Measurements from ENCODE around the gene LOXL4. TPM values are rescaled to one million over a fixed set of nuclear protein-coding genes. Genes with fewer than 3 reads are reported as not detected.
A peak's percentile ranks its signal among the peaks of the same experiment; 100 is the strongest.

LOXL4 gene
- total RNA-seq, 1 experiment from 2014 or later, result 0.13 TPM

DNA sequence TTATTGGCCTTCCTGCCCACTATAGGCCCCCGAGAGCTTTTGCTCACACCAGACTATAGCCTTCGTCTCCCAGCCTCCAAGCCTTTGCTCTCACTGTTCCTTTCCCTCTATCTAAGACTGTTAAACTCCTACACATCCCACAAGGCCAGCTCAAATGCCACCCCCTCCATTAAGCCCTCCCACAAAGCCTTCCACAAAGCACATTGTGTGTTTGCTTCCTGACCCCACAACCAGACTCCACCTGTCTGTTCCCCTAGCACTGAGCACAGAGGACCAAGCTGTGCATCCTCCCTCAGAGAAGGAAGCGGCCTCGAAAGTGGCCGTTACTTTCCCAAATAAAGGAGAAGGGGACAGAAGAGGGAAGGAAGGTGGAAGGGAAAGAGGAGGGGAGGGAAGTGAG is 1.3 kb downstream of the LOXL4 start:
- Histone ChIP-seq H4K20me1 (ENCODE audit: control insufficient read depth, insufficient read depth, insufficient read length) (no peaks in the 10 kb centered on the region), H4K5ac (ENCODE audit: insufficient read length, low read depth, low read length) (no peak overlapping the region), H2AK5ac (ENCODE audit: insufficient read length, low read length) (no peak overlapping the region), H3K23ac (ENCODE audit: insufficient read length, low read depth, low read length) (no peak overlapping the region), H2AFZ (ENCODE audit: low read length) (no peak overlapping the region), H3K18ac (ENCODE audit: insufficient read length, low read depth, low read length) (no peak overlapping the region), H4K91ac (ENCODE audit: insufficient read length, low read depth, low read length) (no peak overlapping the region), H3K56ac (ENCODE audit: insufficient read length, low read depth, low read length) (no peak overlapping the region), H3K79me2 (ENCODE audit: insufficient read depth, low read length) (no peaks in the 10 kb centered on the region), H2BK15ac (ENCODE audit: low read depth, low read length) (no peak overlapping the region), H4K8ac (replicated peaks; ENCODE audit: insufficient read length, low read depth, low read length) (no peak overlapping the region), H3K27me3 (ENCODE audit: insufficient read depth, low read length) (no peaks in the 10 kb centered on the region), H2BK5ac (ENCODE audit: insufficient read length, low read length) (no peak overlapping the region), H3K9ac (ENCODE audit: extremely low read depth, insufficient read length, low read length) (no peak overlapping the region), H3K4me1 (ENCODE audit: insufficient read depth, low read length) (peaks cover 5% of the 10 kb centered on the region; the same call in 1 of the 2 replicates), H3K23me2 (ENCODE audit: insufficient read length, low read depth, low read length, poor library complexity, severe bottlenecking) (no peaks in the 10 kb centered on the region), H3T11ph (ENCODE audit: low read length) (no peak overlapping the region), H3K4ac (ENCODE audit: low read depth, low read length) (no peak overlapping the region), H3K9me3 (ENCODE audit: control insufficient read depth, low read depth, low read length) (no peaks in the 10 kb centered on the region), H2BK120ac (ENCODE audit: low read depth, low read length, poor library complexity, severe bottlenecking) (no peak overlapping the region), H3K4me2 (ENCODE audit: insufficient read depth, insufficient read length, low read length) (no peak overlapping the region), H3K27ac (ENCODE audit: insufficient read length, low read depth, low read length) (no peak overlapping the region), H3K14ac (ENCODE audit: insufficient read depth, low read length) (no peak overlapping the region), H2BK12ac (ENCODE audit: insufficient read length, low read depth, low read length) (no peak overlapping the region), H3K79me1 (ENCODE audit: insufficient read depth, low read depth, low read length, poor library complexity, severe bottlenecking) (no peaks in the 10 kb centered on the region), H2BK20ac (ENCODE audit: low read depth, low read length, poor library complexity, severe bottlenecking) (no peak overlapping the region)
- Mint-ChIP-seq H3K9me3 (no peaks in the 10 kb centered on the region), H3K27me3 (ENCODE audit: low read depth) (peaks cover 43% of the 10 kb centered on the region), H3K4me3 (peak overlapping the region; percentile 58 to 69; a peak in 1 of 5 replicates), H3K36me3 (ENCODE audit: insufficient read depth in 1 of 3, low read depth in 3 of 3) (no peaks in the 10 kb centered on the region), H3K4me1 (peaks cover 31 to 40% of the 10 kb centered on the region in 2 experiments), H3K27ac (no peak overlapping the region)
- TF ChIP-seq, protein P1, sequence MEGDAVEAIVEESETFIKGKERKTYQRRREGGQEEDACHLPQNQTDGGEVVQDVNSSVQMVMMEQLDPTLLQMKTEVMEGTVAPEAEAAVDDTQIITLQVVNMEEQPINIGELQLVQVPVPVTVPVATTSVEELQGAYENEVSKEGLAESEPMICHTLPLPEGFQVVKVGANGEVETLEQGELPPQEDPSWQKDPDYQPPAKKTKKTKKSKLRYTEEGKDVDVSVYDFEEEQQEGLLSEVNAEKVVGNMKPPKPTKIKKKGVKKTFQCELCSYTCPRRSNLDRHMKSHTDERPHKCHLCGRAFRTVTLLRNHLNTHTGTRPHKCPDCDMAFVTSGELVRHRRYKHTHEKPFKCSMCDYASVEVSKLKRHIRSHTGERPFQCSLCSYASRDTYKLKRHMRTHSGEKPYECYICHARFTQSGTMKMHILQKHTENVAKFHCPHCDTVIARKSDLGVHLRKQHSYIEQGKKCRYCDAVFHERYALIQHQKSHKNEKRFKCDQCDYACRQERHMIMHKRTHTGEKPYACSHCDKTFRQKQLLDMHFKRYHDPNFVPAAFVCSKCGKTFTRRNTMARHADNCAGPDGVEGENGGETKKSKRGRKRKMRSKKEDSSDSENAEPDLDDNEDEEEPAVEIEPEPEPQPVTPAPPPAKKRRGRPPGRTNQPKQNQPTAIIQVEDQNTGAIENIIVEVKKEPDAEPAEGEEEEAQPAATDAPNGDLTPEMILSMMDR (conservative IDR thresholded peaks at IDR 0.05), result no peak
- DNase-seq, result no peak
- no CpG with 5 or more reads among the region's 5 CpGs for WGBS (ENCODE audit: extremely low coverage, insufficient read length, low lambda C conversion rate)

Data from H9 (cell line).